Right lobe of liver (tissue), 6 donors: ENCODE results near the gene ATF3. TPM values are rescaled to one million over a fixed set of nuclear protein-coding genes. Genes with fewer than 3 reads are reported as not detected.

Source experiments
- ATAC-seq, 4 donors: fragments of 200-7000 bp; cut with Tn5 transposase; one replicate each; pipeline ENCODE4 v1.9.1; 2020; ENCODE audit warnings: mild to moderate bottlenecking in 4 of 4, moderate library complexity in 4 of 4
- DNase-seq, 3 donors: peaks; one replicate each; pipeline ENCODE4 v3.0.0-alpha.2; 2020
- H3K27ac ChIP-seq, 3 donors: fragments of 200-600 bp; one replicate each; pipeline ENCODE4 v1.8.0; 2022
- H3K27me3 ChIP-seq, 2 donors: fragments of 200-600 bp; one replicate each; pipeline ENCODE4 v1.8.0; 2022
- H3K36me3 ChIP-seq, 4 donors: fragments of 200-600 bp; sonication (generic) in 1 of 4; one replicate each; pipeline versions ENCODE4 v1.5.1 to v1.8.0; 2017 to 2022; ENCODE audit warnings: control low read depth in 1 of 4
- H3K4me1 ChIP-seq, 4 donors: fragments of 200-600 bp; sonication (generic) in 1 of 4; one replicate each; pipeline versions ENCODE4 v1.5.1 to v1.8.0; 2017 to 2022; ENCODE audit warnings: control low read depth in 1 of 4
- H3K4me3 ChIP-seq, 3 donors: fragments of 200-600 bp; one replicate each; pipeline ENCODE4 v1.8.0; 2022
- H3K9me3 ChIP-seq, 4 donors: fragments of 200-600 bp; sonication (generic) in 1 of 4; one replicate each; pipeline versions ENCODE4 v1.5.1 to v1.8.0; 2017 to 2022; ENCODE audit warnings: control low read depth in 1 of 4
- CTCF ChIP-seq, 4 donors: fragments of 200-600 bp in 3 of 4; fragments of 450-650 bp in 1 of 4; IDR thresholded peaks; one replicate each; pipeline versions ENCODE4 v1.5.1 to v1.8.0; 2016 to 2022; ENCODE audit warnings: antibody characterized with exemption in 4 of 4, mild to moderate bottlenecking in 2 of 4
- POLR2A ChIP-seq: fragments of 450-650 bp; IDR thresholded peaks from one replicate; pipeline ENCODE4 v1.6.1; 2017; ENCODE audit warnings: antibody characterized with exemption, mild to moderate bottlenecking
- WGBS: methylation state at CpG from one replicate; pipeline ENCODE4 v1.1.6; 2018; ENCODE audit warnings: low coverage, low lambda C conversion rate; ENCODE audit not compliant: insufficient coverage; ENCODE audit errors: missing lambda C conversion rate; 5-methylcytosine and 5-hydroxymethylcytosine counted together
- intact Hi-C, 2 donors: fragments of 100-400 bp; cut with DNase I; formaldehyde crosslinking; loops; one replicate each; pipeline versions ENCODE4 v1.11.2 to v1.14.1; 2022
- total RNA-seq, 6 experiments: library from RNA; depleted of rRNA in 2 of 6; stranded (reverse); fragments of >200 nt in 2 of 6; fragmentation: NEBNext Ultra II Directional in 3 of 6; extraction: Animal tissue kit (Norgen Biotek cat#: 25700) in 3 of 6; gene quantifications; one replicate each; pipeline versions ENCODE4 v1.1.0 to v1.2.4, GENCODE V29; 2016 to 2023
- donor health status: DM: no; HTN: yes; CAD: no.
- donor health status: DM: no; HTN: no; CAD: no.
- donor health status: DM: no; HTN: no; CAD: no.
- donor health status: DM: no; HTN: yes; CAD: no.
- donor health status: DM: no; HTN: yes; CAD: no.

ATF3 gene
- total RNA-seq, 6 experiments from 2014 or later, result 3.7 to 77.2 (median 15.1) TPM

DNA sequence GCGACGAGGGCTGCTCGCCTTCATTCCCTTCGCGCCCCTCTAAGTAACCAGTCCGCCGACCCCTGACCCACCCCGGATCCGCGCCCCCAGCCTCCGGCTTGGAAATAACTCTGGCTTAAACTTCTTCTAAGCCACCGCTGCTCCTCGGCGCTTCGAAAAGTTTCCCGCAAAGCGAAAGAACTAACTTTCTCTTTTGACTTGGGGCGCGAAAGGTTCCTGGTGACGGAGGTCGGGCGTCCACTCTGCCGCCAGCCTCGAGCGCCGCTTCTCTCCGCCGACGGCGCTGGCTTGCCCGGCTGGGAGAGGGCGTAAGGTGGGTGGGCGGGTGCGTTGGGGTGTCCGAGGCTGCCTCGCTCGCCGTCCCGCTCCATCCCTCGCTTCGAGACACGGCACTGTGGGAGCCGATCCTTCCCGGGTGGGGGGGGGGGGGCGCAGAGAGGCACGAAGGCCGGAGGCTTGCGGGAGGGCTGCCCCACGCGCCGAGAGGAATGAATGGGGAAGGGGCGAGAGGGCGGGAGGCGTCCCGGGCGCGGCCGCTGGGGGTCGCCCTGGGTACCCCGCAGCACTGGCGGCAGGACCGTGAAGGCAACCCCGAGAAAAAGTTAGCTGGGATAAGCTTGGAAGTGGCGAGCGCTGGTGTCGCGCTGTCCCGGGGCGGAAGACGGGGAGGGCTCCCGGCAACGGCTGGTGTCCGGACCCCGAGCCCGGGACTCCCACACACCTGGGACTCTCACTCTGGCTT, 569 bp downstream of the ATF3 start:
- intact Hi-C loops, result no loop called here
- Histone ChIP-seq H3K36me3 (no peaks in the 10 kb centered on the region), H3K9me3 (no peaks in the 10 kb centered on the region), H3K27ac (peak overlapping the region; percentile 98 to 99 (median 99)), H3K4me1 (peaks cover 0 to 21% (median 4%) of the 10 kb centered on the region in 4 donors), H3K27me3 (no peaks in the 10 kb centered on the region), H3K4me3 (peak overlapping the region; percentile 54 to 69 (median 56))
- DNase-seq (peak; percentile 64 to 70 (median 65)), ATAC-seq (peak; percentile 3 to 15 (median 9))
- 0% methylated on average over 15 of the region's 75 CpGs for WGBS
- TF ChIP-seq POLR2A (no peak), CTCF (IDR thresholded peaks at IDR 0.05) (peak; percentile 29 to 50 (median 38))

GRCh38 chr1:212609701-212610574, 1.4 kb downstream of the ATF3 start:
- intact Hi-C loops, result no loop called here

DNA sequence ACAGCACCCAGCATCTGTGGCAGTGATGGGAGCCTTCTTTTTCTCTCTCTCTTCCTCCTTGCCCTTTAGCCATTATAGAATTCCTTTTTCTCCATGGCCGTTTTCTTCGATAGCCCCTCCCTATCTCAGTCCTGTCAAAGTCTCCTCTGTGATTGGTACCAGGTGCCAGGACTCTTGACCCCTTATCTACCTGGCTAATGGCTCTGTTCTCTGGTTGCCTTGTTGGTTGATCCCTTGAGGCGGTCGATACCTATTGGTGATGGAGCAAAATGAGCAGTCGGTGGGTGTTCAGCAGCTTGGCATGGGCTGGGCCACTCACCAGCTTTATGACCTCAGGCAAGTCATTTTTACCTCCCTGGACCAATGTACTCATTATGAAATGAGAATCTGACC, 2.0 kb downstream of the ATF3 start:
- H3K27me3 ChIP-seq, result no peaks in the 10 kb centered on the region
- DNase-seq (no peak), ATAC-seq (no peak)
- no peak overlapping the region for H3K27ac ChIP-seq
- WGBS, result 80% methylated on average over 5 of the region's 5 CpGs
- no peak for TF ChIP-seq CTCF (IDR thresholded peaks at IDR 0.05)
- TF ChIP-seq POLR2A, result no peak
- no peaks in the 10 kb centered on the region for H3K9me3 ChIP-seq
- intact Hi-C loops, result no loop called here
- peaks cover 0 to 21% (median 4%) of the 10 kb centered on the region in 4 donors for H3K4me1 ChIP-seq
- H3K4me3 ChIP-seq, result peak overlapping the region in 2 of 3 donors; percentile 54 to 69
- H3K36me3 ChIP-seq, result peaks cover 0 to 6% (median 2%) of the 10 kb centered on the region in 4 donors

More at GRCh38 chr1:212609701-212610574, 1.4 kb downstream of the ATF3 start:
- H3K27ac ChIP-seq, result peak overlapping the region; percentile 98 to 99 (median 99)
- ATAC-seq, result no peak
- 28% methylated on average over 11 of the region's 20 CpGs for WGBS
- TF ChIP-seq POLR2A (peak; percentile 34), CTCF (IDR thresholded peaks at IDR 0.05) (no peak)
- peaks cover 0 to under 1% (median 0%) of the 10 kb centered on the region in 4 donors for H3K36me3 ChIP-seq
- H3K9me3 ChIP-seq, result no peaks in the 10 kb centered on the region
- H3K4me3 ChIP-seq, result peak overlapping the region; percentile 54 to 69 (median 56)
- no peak for DNase-seq
- peaks cover 0 to 21% (median 4%) of the 10 kb centered on the region in 4 donors for H3K4me1 ChIP-seq
- H3K27me3 ChIP-seq, result no peaks in the 10 kb centered on the region

- Histone ChIP-seq H3K9me3 (no peaks in the 10 kb centered on the region), H3K27me3 (no peaks in the 10 kb centered on the region), H3K4me1 (peaks cover 0 to 21% (median 4%) of the 10 kb centered on the region in 4 donors), H3K27ac (no peak overlapping the region), H3K4me3 (no peak overlapping the region), H3K36me3 (peaks cover 0 to 12% (median 5%) of the 10 kb centered on the region in 4 donors)
- no peak for ATAC-seq
- TF ChIP-seq POLR2A, result no peak
- no peak for TF ChIP-seq CTCF (IDR thresholded peaks at IDR 0.05)
- WGBS, result 67% methylated on average over 2 of the region's 2 CpGs
- intact Hi-C loops, result no loop called here
- no peak for DNase-seq
Measured at GRCh38 chr1:212611000-212611948, 2.7 kb downstream of the ATF3 start.
